K562 (cell line): ENCODE data around the gene XPOT. TPM values are rescaled to one million over a fixed set of nuclear protein-coding genes. Genes with fewer than 3 reads are reported as not detected.
A peak's percentile ranks its signal among the peaks of the same experiment; 100 is the strongest.

ENCODE experiments used
- FOXA3 ChIP-seq, 2 experiments: fragments of 450-650 bp in 1 of 2; sonication (generic) in 1 of 2; formaldehyde crosslinking; IDR thresholded peaks in 1 of 2; conservative IDR thresholded peaks in 1 of 2; 2 replicates each; pipeline versions ENCODE4 v1.4.0 to v1.8.0; 2020 to 2022; ENCODE audit warnings: mild to moderate bottlenecking in 2 of 2, missing genetic modification reagents in 1 of 2
- PCBP2 ChIP-seq: fragments of 200-400 bp; formaldehyde crosslinking; IDR thresholded peaks from 2 replicates; pipeline ENCODE4 v1.6.1; 2018; ENCODE audit warnings: low read length, low read depth, mild to moderate bottlenecking, moderate library complexity; ENCODE audit not compliant: poor library complexity, severe bottlenecking
- RBM22 ChIP-seq: fragments of 200-400 bp; formaldehyde crosslinking; IDR thresholded peaks from 2 replicates; pipeline ENCODE4 v1.6.1; 2018; ENCODE audit warnings: low read length, low read depth; ENCODE audit not compliant: poor library complexity, severe bottlenecking
- ZNF3 ChIP-seq: fragments of 250-450 bp; sonication (Bioruptor Pico); IDR thresholded peaks from 2 replicates; pipeline ENCODE4 v1.5.0; 2021; ENCODE audit warnings: mild to moderate bottlenecking, moderate library complexity
- polyA plus RNA-seq, 8 experiments: library from polyadenylated mRNA; depleted of rRNA in 4 of 8; stranded (reverse) in 5 of 8; unstranded in 3 of 8; fragments of >200 nt; fragmentation: Nextera tagmentation in 2 of 8; fragmentation: Illumina TruSeq in 1 of 8; extraction: Ambion mirVana in 2 of 8; extraction: Trizol in 1 of 8; gene quantifications; 2 replicates each; pipeline versions ENCODE4 v1.2.1 to v1.2.3, GENCODE V29; 2011 to 2014; ENCODE audit warnings: inconsistent platforms in 1 of 8, missing spikeins in 1 of 8
- total RNA-seq, 7 experiments: library from RNA; depleted of rRNA in 6 of 7; stranded (reverse); fragments of >200 nt in 6 of 7; fragmentation: Illumina TruSeq in 2 of 7; extraction: Trizol in 2 of 7; gene quantifications; 2 replicates each; pipeline versions ENCODE4 v1.2.1 to v1.2.3, GENCODE V29; 2011 to 2021; ENCODE audit warnings: low replicate concordance in 1 of 7
- TF ChIP-seq, protein P1 (sequence below): sonication (generic); formaldehyde crosslinking; IDR thresholded peaks from 2 replicates; pipeline ENCODE4 v1.8.0; 2023; ENCODE audit warnings: missing genetic modification reagents, mild to moderate bottlenecking, borderline replicate concordance
- TF ChIP-seq, protein P2 (sequence below): sonication (generic); formaldehyde crosslinking; IDR thresholded peaks from 2 replicates; pipeline ENCODE4 v1.8.0; 2023; ENCODE audit warnings: mild to moderate bottlenecking, missing genetic modification reagents
- TF ChIP-seq, protein P3 (sequence below): fragments of 450-650 bp; IDR thresholded peaks from 2 replicates; pipeline ENCODE4 v1.6.1; 2016; ENCODE audit warnings: low read depth

XPOT gene
- total and polyA plus RNA-seq, 9 of the 15 experiments (the other 6 are each of a cell fraction or from before 2014, with no cell fraction given) = 26.2 to 192 (median 102) TPM

DNA sequence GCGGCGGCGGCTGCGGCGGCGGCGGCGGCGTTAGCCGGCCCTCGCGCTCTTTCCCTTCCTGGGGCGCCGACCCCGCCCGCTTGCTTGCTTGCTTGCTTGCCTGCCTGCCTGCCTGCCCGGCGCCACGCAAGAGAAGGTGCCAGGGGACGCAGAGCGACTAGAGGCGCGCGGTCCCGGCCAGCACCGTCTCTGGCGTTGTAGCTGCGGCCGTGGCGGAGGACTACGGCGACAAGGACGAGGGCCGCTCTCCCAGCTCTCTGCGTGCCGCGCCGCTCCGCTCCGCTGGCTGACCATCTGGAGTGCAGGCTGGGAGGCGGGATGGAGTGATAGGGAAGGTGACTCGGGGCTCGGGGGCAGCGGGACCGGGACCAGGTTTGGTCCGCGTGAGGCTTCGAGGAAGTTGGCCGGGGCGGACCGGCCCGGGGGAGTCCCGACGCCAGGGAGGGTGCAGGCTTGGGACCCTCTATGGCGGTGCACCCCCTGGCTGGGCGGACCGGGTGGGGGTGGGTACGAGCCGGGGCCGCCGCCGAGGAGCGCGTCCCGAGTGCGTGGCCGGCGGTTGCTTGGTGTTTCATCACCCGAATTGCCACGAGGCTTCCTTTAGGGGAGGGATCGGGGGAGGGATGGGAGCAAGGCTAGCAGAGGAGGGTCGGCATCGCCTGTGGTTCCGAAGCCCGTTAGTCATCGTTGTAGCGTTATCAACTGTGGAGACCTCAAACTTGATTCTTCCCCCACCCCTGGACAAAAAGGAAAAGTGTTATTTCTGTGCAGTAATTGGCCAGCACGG is 471 bp downstream of the XPOT start (continued):
- TF ChIP-seq, protein P1, sequence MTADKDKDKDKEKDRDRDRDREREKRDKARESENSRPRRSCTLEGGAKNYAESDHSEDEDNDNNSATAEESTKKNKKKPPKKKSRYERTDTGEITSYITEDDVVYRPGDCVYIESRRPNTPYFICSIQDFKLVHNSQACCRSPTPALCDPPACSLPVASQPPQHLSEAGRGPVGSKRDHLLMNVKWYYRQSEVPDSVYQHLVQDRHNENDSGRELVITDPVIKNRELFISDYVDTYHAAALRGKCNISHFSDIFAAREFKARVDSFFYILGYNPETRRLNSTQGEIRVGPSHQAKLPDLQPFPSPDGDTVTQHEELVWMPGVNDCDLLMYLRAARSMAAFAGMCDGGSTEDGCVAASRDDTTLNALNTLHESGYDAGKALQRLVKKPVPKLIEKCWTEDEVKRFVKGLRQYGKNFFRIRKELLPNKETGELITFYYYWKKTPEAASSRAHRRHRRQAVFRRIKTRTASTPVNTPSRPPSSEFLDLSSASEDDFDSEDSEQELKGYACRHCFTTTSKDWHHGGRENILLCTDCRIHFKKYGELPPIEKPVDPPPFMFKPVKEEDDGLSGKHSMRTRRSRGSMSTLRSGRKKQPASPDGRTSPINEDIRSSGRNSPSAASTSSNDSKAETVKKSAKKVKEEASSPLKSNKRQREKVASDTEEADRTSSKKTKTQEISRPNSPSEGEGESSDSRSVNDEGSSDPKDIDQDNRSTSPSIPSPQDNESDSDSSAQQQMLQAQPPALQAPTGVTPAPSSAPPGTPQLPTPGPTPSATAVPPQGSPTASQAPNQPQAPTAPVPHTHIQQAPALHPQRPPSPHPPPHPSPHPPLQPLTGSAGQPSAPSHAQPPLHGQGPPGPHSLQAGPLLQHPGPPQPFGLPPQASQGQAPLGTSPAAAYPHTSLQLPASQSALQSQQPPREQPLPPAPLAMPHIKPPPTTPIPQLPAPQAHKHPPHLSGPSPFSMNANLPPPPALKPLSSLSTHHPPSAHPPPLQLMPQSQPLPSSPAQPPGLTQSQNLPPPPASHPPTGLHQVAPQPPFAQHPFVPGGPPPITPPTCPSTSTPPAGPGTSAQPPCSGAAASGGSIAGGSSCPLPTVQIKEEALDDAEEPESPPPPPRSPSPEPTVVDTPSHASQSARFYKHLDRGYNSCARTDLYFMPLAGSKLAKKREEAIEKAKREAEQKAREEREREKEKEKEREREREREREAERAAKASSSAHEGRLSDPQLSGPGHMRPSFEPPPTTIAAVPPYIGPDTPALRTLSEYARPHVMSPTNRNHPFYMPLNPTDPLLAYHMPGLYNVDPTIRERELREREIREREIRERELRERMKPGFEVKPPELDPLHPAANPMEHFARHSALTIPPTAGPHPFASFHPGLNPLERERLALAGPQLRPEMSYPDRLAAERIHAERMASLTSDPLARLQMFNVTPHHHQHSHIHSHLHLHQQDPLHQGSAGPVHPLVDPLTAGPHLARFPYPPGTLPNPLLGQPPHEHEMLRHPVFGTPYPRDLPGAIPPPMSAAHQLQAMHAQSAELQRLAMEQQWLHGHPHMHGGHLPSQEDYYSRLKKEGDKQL = no peak; the same call in 1 of the 2 replicates
- TF ChIP-seq FOXA3 (CRISPR knock-in tag; conservative IDR thresholded peaks at IDR 0.05 in 1 of 2, IDR thresholded peaks at IDR 0.05 in 1 of 2) (peak in 1 of 2 experiments; percentile 34; a peak in 1 of 4 replicates), PCBP2 (peak; percentile 39), ZNF3 (CRISPR knock-in tag) (no peak), RBM22 (peak; percentile 95)
- TF ChIP-seq, protein P2, sequence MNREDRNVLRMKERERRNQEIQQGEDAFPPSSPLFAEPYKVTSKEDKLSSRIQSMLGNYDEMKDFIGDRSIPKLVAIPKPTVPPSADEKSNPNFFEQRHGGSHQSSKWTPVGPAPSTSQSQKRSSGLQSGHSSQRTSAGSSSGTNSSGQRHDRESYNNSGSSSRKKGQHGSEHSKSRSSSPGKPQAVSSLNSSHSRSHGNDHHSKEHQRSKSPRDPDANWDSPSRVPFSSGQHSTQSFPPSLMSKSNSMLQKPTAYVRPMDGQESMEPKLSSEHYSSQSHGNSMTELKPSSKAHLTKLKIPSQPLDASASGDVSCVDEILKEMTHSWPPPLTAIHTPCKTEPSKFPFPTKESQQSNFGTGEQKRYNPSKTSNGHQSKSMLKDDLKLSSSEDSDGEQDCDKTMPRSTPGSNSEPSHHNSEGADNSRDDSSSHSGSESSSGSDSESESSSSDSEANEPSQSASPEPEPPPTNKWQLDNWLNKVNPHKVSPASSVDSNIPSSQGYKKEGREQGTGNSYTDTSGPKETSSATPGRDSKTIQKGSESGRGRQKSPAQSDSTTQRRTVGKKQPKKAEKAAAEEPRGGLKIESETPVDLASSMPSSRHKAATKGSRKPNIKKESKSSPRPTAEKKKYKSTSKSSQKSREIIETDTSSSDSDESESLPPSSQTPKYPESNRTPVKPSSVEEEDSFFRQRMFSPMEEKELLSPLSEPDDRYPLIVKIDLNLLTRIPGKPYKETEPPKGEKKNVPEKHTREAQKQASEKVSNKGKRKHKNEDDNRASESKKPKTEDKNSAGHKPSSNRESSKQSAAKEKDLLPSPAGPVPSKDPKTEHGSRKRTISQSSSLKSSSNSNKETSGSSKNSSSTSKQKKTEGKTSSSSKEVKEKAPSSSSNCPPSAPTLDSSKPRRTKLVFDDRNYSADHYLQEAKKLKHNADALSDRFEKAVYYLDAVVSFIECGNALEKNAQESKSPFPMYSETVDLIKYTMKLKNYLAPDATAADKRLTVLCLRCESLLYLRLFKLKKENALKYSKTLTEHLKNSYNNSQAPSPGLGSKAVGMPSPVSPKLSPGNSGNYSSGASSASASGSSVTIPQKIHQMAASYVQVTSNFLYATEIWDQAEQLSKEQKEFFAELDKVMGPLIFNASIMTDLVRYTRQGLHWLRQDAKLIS = peak; percentile 94; the same call in 1 of the 2 replicates
- TF ChIP-seq, protein P3, sequence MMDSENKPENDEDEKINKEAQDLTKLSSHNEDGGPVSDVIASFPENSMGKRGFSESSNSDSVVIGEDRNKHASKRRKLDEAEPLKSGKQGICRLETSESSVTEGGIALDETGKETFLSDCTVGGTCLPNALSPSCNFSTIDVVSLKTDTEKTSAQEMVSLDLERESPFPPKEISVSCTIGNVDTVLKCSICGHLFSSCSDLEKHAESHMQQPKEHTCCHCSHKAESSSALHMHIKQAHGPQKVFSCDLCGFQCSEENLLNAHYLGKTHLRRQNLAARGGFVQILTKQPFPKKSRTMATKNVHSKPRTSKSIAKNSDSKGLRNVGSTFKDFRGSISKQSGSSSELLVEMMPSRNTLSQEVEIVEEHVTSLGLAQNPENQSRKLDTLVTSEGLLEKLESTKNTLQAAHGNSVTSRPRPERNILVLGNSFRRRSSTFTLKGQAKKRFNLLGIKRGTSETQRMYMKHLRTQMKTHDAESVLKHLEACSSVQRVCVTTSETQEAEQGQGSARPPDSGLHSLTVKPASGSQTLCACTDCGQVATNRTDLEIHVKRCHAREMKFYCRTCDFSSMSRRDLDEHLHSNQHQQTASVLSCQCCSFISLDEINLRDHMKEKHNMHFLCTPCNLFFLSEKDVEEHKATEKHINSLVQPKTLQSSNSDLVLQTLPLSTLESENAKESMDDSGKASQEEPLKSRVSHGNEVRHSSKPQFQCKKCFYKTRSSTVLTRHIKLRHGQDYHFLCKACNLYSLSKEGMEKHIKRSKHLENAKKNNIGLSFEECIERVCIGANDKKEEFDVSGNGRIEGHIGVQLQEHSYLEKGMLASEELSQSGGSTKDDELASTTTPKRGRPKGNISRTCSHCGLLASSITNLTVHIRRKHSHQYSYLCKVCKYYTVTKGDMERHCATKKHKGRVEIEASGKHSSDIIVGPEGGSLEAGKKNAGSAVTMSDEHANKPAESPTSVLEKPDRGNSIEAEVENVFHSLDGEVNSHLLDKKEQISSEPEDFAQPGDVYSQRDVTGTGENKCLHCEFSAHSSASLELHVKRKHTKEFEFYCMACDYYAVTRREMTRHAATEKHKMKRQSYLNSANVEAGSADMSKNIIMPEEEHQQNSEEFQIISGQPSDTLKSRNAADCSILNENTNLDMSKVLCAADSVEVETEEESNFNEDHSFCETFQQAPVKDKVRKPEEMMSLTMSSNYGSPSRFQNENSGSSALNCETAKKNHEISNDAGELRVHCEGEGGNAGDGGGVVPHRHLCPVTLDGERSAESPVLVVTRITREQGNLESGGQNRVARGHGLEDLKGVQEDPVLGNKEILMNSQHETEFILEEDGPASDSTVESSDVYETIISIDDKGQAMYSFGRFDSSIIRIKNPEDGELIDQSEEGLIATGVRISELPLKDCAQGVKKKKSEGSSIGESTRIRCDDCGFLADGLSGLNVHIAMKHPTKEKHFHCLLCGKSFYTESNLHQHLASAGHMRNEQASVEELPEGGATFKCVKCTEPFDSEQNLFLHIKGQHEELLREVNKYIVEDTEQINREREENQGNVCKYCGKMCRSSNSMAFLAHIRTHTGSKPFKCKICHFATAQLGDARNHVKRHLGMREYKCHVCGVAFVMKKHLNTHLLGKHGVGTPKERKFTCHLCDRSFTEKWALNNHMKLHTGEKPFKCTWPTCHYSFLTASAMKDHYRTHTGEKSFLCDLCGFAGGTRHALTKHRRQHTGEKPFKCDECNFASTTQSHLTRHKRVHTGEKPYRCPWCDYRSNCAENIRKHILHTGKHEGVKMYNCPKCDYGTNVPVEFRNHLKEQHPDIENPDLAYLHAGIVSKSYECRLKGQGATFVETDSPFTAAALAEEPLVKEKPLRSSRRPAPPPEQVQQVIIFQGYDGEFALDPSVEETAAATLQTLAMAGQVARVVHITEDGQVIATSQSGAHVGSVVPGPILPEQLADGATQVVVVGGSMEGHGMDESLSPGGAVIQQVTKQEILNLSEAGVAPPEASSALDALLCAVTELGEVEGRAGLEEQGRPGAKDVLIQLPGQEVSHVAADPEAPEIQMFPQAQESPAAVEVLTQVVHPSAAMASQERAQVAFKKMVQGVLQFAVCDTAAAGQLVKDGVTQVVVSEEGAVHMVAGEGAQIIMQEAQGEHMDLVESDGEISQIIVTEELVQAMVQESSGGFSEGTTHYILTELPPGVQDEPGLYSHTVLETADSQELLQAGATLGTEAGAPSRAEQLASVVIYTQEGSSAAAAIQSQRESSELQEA = no peak
